SK-N-SH (cell line): ENCODE data around the gene SLC66A1. TPM values are rescaled to one million over a fixed set of nuclear protein-coding genes. Genes with fewer than 3 reads are reported as not detected.

Experiments used
- CTCF ChIA-PET: fragments of 300-600, 350-600 bp; formaldehyde crosslinking; extraction: SDS; loops from one replicate; lab custom pipeline; 2021; lab: Yijun Ruan, JAX
- POLR2A ChIA-PET: fragments of 350-600 bp; sonication (Branson Sonifier 250); formaldehyde crosslinking; extraction: SDS; loops from one replicate; lab custom pipeline; 2020; ENCODE audit warnings: antibody characterized with exemption, inconsistent platforms; lab: Yijun Ruan, JAX
- DNase-seq: peaks from one replicate; pipeline ENCODE4 v3.0.0; 2012
- H2AFZ ChIP-seq: fragments of 200-600 bp; sonication (generic); 2 replicates; pipeline ENCODE4 v1.8.1; 2016; ENCODE audit warnings: antibody characterized with exemption, mild to moderate bottlenecking, low read depth
- H3F3A ChIP-seq: fragments of 200-600 bp; sonication (generic); replicated peaks from 2 replicates; pipeline ENCODE3; 2016; ENCODE audit warnings: antibody characterized with exemption, mild to moderate bottlenecking; ENCODE audit not compliant: insufficient read depth
- H3K27ac ChIP-seq, 2 experiments: fragments of 200-500 bp in 1 of 2; fragments of 200-600 bp in 1 of 2; sonication (Bioruptor generic) in 1 of 2; sonication (generic), shearing (Covaris generic) in 1 of 2; 2 replicates each; pipeline versions ENCODE4 v1.5.1 to v1.6.1; 2014 to 2016; ENCODE audit warnings: low read depth in 2 of 2, inconsistent platforms in 1 of 2, low read length in 1 of 2, mild to moderate bottlenecking in 1 of 2, mixed read lengths in 1 of 2
- H3K27me3 ChIP-seq: fragments of 200-600 bp; sonication (generic), shearing (Covaris generic); 2 replicates; pipeline ENCODE4 v1.6.1; 2016; ENCODE audit warnings: mixed run types; ENCODE audit not compliant: insufficient read depth
- H3K36me3 ChIP-seq, 2 experiments: fragments of 200-500 bp in 1 of 2; fragments of 200-600 bp in 1 of 2; sonication (Bioruptor generic) in 1 of 2; sonication (generic) in 1 of 2; replicated peaks in 1 of 2; 2 replicates each; pipeline versions ENCODE3 to v1.5.1; 2014 to 2016; ENCODE audit warnings: low read length in 1 of 2, mild to moderate bottlenecking in 1 of 2; ENCODE audit not compliant: insufficient read depth in 2 of 2, control insufficient read depth in 1 of 2
- H3K4me1 ChIP-seq, 2 experiments: fragments of 200-500 bp in 1 of 2; fragments of 200-600 bp in 1 of 2; sonication (Bioruptor generic) in 1 of 2; sonication (generic), shearing (Covaris generic) in 1 of 2; 2 replicates each; pipeline versions ENCODE4 v1.5.1 to v1.6.1; 2014 to 2016; ENCODE audit warnings: low read depth in 1 of 2, low read length in 1 of 2, mixed run types in 1 of 2; ENCODE audit not compliant: insufficient read depth in 2 of 2, control insufficient read depth in 1 of 2
- H3K4me2 ChIP-seq: fragments of 200-600 bp; sonication (generic), shearing (Covaris generic); 2 replicates; pipeline ENCODE4 v1.6.1; 2017; ENCODE audit warnings: mixed run types
- H3K4me3 ChIP-seq, 2 experiments: fragments of 200-500 bp in 1 of 2; fragments of 200-600 bp in 1 of 2; sonication (Bioruptor generic) in 1 of 2; sonication (generic), shearing (Covaris generic) in 1 of 2; 2 replicates each; pipeline versions ENCODE4 v1.5.1 to v1.8.1; 2014 to 2016; ENCODE audit warnings: low read depth in 2 of 2, inconsistent platforms in 1 of 2, low read length in 1 of 2, mild to moderate bottlenecking in 1 of 2, mixed read lengths in 1 of 2, moderate library complexity in 1 of 2
- H3K79me2 ChIP-seq: fragments of 200-600 bp; sonication (generic); 2 replicates; pipeline ENCODE4 v1.8.1; 2017; ENCODE audit warnings: mild to moderate bottlenecking; ENCODE audit not compliant: insufficient read depth
- H3K9ac ChIP-seq: fragments of 200-600 bp; sonication (generic); 2 replicates; pipeline ENCODE4 v1.6.1; 2017; ENCODE audit warnings: mixed run types
- H3K9me2 ChIP-seq: fragments of 200-600 bp; sonication (generic); 2 replicates; pipeline ENCODE4 v1.6.1; 2017; ENCODE audit warnings: mixed run types
- H3K9me3 ChIP-seq: fragments of 200-600 bp; sonication (generic); 2 replicates; pipeline ENCODE4 v1.6.1; 2017; ENCODE audit warnings: mixed run types, mild to moderate bottlenecking, moderate library complexity
- H4K20me1 ChIP-seq: fragments of 200-600 bp; sonication (generic); 2 replicates; pipeline ENCODE4 v1.6.1; 2017; ENCODE audit warnings: mild to moderate bottlenecking, mixed run types; ENCODE audit not compliant: insufficient read depth
- ELF1 ChIP-seq: IDR thresholded peaks from 2 replicates; pipeline ENCODE4 v1.4.0; 2012
- EP300 ChIP-seq, 2 experiments: IDR thresholded peaks; 2 replicates each; pipeline versions ENCODE4 v1.4.0 to v1.6.1; 2012; ENCODE audit warnings: borderline replicate concordance in 1 of 2, low read depth in 1 of 2, low read length in 1 of 2
- EZH2phosphoT487 ChIP-seq: fragments of 200-600 bp; sonication (generic); IDR thresholded peaks from 2 replicates; pipeline ENCODE4 v1.6.1; 2017; ENCODE audit warnings: low read depth, mixed run types, mild to moderate bottlenecking, antibody characterized with exemption, moderate library complexity, borderline replicate concordance
- FOSL2 ChIP-seq: IDR thresholded peaks from 2 replicates; pipeline ENCODE4 v1.4.0; 2012; ENCODE audit warnings: low read depth, mild to moderate bottlenecking, moderate library complexity, borderline replicate concordance
- FOXM1 ChIP-seq: IDR thresholded peaks from 2 replicates; pipeline ENCODE4 v1.4.0; 2012; ENCODE audit warnings: low read depth, mild to moderate bottlenecking
- GATA2 ChIP-seq: sonication (generic); formaldehyde crosslinking; IDR thresholded peaks from 2 replicates; pipeline ENCODE4 v1.5.0; 2020; ENCODE audit warnings: mild to moderate bottlenecking, missing genetic modification reagents
- MEF2A ChIP-seq: IDR thresholded peaks from 2 replicates; pipeline ENCODE4 v1.4.0; 2012; ENCODE audit warnings: low read depth, borderline replicate concordance
- MXI1 ChIP-seq: IDR thresholded peaks from 2 replicates; pipeline ENCODE4 v1.6.1; 2012; ENCODE audit warnings: mild to moderate bottlenecking, low read depth, low read length, improper control_type of control experiment
- RAD21 ChIP-seq: IDR thresholded peaks from 2 replicates; pipeline ENCODE4 v1.6.1; 2012; ENCODE audit warnings: mild to moderate bottlenecking, low read length
- RCOR1 ChIP-seq: fragments of 150-350 bp; IDR thresholded peaks from 2 replicates; pipeline ENCODE4 v1.6.1; 2017; ENCODE audit warnings: antibody characterized with exemption, low read length
- RXRA ChIP-seq: IDR thresholded peaks from 2 replicates; pipeline ENCODE4 v1.4.0; 2012; ENCODE audit warnings: low read depth, mild to moderate bottlenecking, borderline replicate concordance
- SIN3A ChIP-seq: IDR thresholded peaks from 2 replicates; pipeline ENCODE4 v1.6.1; 2012; ENCODE audit warnings: low read depth, mild to moderate bottlenecking, low read length, moderate library complexity, borderline replicate concordance
- SMC3 ChIP-seq: IDR thresholded peaks from 2 replicates; pipeline ENCODE4 v1.6.1; 2012; ENCODE audit warnings: low read depth, low read length, improper control_type of control experiment
- TAF1 ChIP-seq: IDR thresholded peaks from 2 replicates; pipeline ENCODE4 v1.6.1; 2012; ENCODE audit warnings: low read depth, mild to moderate bottlenecking, low read length, moderate library complexity, borderline replicate concordance
- TEAD4 ChIP-seq: IDR thresholded peaks from 2 replicates; pipeline ENCODE4 v1.4.0; 2012; ENCODE audit warnings: mild to moderate bottlenecking, borderline replicate concordance; ENCODE audit not compliant: insufficient read depth
- USF2 ChIP-seq: fragments of 150-350 bp; IDR thresholded peaks from 2 replicates; pipeline ENCODE4 v1.6.1; 2017; ENCODE audit warnings: antibody characterized with exemption, low read length, low read depth, borderline replicate concordance
- YY1 ChIP-seq: IDR thresholded peaks from 2 replicates; pipeline ENCODE4 v1.4.0; 2012; ENCODE audit warnings: low read depth, mild to moderate bottlenecking
- ZBTB33 ChIP-seq: IDR thresholded peaks from 2 replicates; pipeline ENCODE4 v1.4.0; 2012; ENCODE audit warnings: low read depth, borderline replicate concordance
- WGBS: methylation state at CpG from one replicate; pipeline ENCODE4 v1.1.6; 2017; ENCODE audit warnings: low lambda C conversion rate; 5-methylcytosine and 5-hydroxymethylcytosine counted together
- polyA plus RNA-seq, 3 experiments: library from polyadenylated mRNA; depleted of rRNA; stranded (reverse); fragments of >200 nt; gene quantifications; 2 replicates each; pipeline ENCODE4 v1.2.3, GENCODE V29; 2012
- TF ChIP-seq, protein P1 (sequence below): IDR thresholded peaks from 2 replicates; pipeline ENCODE4; 2012
- TF ChIP-seq, protein P2 (sequence below): IDR thresholded peaks from 2 replicates; pipeline ENCODE4 v1.4.0; 2012; ENCODE audit warnings: low read depth, borderline replicate concordance
- TF ChIP-seq, protein P3 (sequence below): IDR thresholded peaks from 2 replicates; pipeline ENCODE4 v1.4.0; 2012; ENCODE audit warnings: low read depth

Gene SLC66A1
- polyA plus RNA-seq, 1 of the 3 experiments (the other 2 are of a cell fraction), result 16.9 TPM

- H2AFZ ChIP-seq, result no peak overlapping the region
- H4K20me1 ChIP-seq, result no peaks in the 10 kb centered on the region
- H3K9me2 ChIP-seq, result no peaks in the 10 kb centered on the region
- peaks cover 0 to 10% of the 10 kb centered on the region in 2 experiments for H3K36me3 ChIP-seq
- ChIA-PET POLR2A (interaction anchor here (1.6 kb wide), 1 partner anchor 15 kb away, joined by 4 read pairs; the partner anchor contains the start of genes AKR7A2 and SLC66A1), CTCF (interaction anchor here (2.0 kb wide), 1 partner anchor 14 kb away, joined by 7 read pairs; no protein-coding TSS in a partner anchor)
- no peak overlapping the region for H3K4me3 ChIP-seq
- H3K9ac ChIP-seq, result no peak overlapping the region
- H3K4me1 ChIP-seq, result peaks cover 0 to 4% of the 10 kb centered on the region in 2 experiments; a peak in 1 of 4 replicates
- H3K27me3 ChIP-seq, result no peaks in the 10 kb centered on the region
- 82% methylated on average over 9 of the region's 16 CpGs for WGBS
- no peaks in the 10 kb centered on the region for H3K9me3 ChIP-seq
- no peak overlapping the region for H3K4me2 ChIP-seq
- DNase-seq, result no peak
- TF ChIP-seq ZBTB33, result no peak
- no peak for TF ChIP-seq TAF1
- TF ChIP-seq ELF1, result no peak
- no peak for TF ChIP-seq GATA2
- no peak for TF ChIP-seq SIN3A
- no peak for TF ChIP-seq MEF2A
- TF ChIP-seq EP300 (IDR thresholded peaks at IDR 0.05; ENCODE audit: borderline replicate concordance in 1 of 2, low read depth in 1 of 2, low read length in 1 of 2), result no peak
- TF ChIP-seq FOSL2, result no peak
- TF ChIP-seq YY1, result no peak
- no peak for TF ChIP-seq FOXM1
- TF ChIP-seq, protein P1, sequence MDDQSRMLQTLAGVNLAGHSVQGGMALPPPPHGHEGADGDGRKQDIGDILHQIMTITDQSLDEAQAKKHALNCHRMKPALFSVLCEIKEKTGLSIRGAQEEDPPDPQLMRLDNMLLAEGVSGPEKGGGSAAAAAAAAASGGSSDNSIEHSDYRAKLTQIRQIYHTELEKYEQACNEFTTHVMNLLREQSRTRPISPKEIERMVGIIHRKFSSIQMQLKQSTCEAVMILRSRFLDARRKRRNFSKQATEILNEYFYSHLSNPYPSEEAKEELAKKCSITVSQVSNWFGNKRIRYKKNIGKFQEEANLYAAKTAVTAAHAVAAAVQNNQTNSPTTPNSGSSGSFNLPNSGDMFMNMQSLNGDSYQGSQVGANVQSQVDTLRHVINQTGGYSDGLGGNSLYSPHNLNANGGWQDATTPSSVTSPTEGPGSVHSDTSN, result no peak
- TF ChIP-seq MXI1, result no peak
- TF ChIP-seq RCOR1, result no peak
- TF ChIP-seq, protein P2, sequence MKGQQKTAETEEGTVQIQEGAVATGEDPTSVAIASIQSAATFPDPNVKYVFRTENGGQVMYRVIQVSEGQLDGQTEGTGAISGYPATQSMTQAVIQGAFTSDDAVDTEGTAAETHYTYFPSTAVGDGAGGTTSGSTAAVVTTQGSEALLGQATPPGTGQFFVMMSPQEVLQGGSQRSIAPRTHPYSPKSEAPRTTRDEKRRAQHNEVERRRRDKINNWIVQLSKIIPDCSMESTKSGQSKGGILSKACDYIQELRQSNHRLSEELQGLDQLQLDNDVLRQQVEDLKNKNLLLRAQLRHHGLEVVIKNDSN, result no peak
- no peaks in the 10 kb centered on the region for H3K79me2 ChIP-seq
- H3K27ac ChIP-seq, result no peak overlapping the region
- H3F3A ChIP-seq, result no peaks in the 10 kb centered on the region
Observed at GRCh38 chr1:19327301-19327700, 15.2 kb downstream of the SLC66A1 start.

DNA sequence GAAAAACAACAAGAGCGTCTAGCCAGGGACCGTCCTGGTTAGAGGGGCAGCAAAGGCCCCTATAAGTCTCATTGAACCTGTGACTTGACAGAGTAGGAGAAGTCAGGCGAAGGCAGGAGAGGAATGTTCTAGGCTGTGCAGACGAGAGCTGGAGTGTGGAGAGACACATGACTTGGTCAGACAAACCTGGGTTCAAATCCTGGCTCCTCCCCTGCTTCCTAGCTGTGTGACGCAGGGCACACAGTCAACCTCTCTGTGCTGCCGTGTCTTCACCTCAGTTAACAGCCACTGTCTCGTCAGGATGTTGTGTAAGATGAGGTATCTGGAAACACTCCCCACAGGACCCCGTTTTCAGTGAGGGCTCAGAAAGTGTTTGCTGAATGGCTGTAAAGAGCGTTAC lies 15.6 kb downstream of the SLC66A1 start:
- CTCF ChIA-PET, result interaction anchor here (1.2 to 2.0 kb wide), 2 partner anchors 13 to 17 kb away, joined by 3 to 7 read pairs; no protein-coding TSS in a partner anchor
- no peaks in the 10 kb centered on the region for H3K9me3 ChIP-seq
- WGBS, result 100% methylated on average over 4 of the region's 9 CpGs
- H4K20me1 ChIP-seq, result no peaks in the 10 kb centered on the region
- POLR2A ChIA-PET, result interaction anchor here (1.6 kb wide), 1 partner anchor 16 kb away, joined by 4 read pairs; the partner anchor contains the start of genes AKR7A2 and SLC66A1
- H3K27ac ChIP-seq, result no peak overlapping the region
- no peaks in the 10 kb centered on the region for H3F3A ChIP-seq
- no peak overlapping the region for H3K4me3 ChIP-seq
- H3K4me1 ChIP-seq, result peaks cover 0 to 4% of the 10 kb centered on the region in 2 experiments; a peak in 1 of 4 replicates
- no peaks in the 10 kb centered on the region for H3K9me2 ChIP-seq
- no peaks in the 10 kb centered on the region for H3K27me3 ChIP-seq
- no peak overlapping the region for H3K9ac ChIP-seq
- H3K4me2 ChIP-seq, result no peak overlapping the region
- H2AFZ ChIP-seq, result no peak overlapping the region
- H3K36me3 ChIP-seq, result peaks cover 0 to 10% of the 10 kb centered on the region in 2 experiments
- no peaks in the 10 kb centered on the region for H3K79me2 ChIP-seq
- DNase-seq, result no peak
- TF ChIP-seq SMC3 (no peak), MEF2A (no peak), RAD21 (no peak), RXRA (no peak), USF2 (no peak), MXI1 (no peak), TEAD4 (no peak), EZH2phosphoT487 (no peak), TAF1 (no peak), EP300 (IDR thresholded peaks at IDR 0.05; ENCODE audit: borderline replicate concordance in 1 of 2, low read depth in 1 of 2, low read length in 1 of 2) (no peak), YY1 (no peak), FOXM1 (no peak)
- TF ChIP-seq, protein P3, sequence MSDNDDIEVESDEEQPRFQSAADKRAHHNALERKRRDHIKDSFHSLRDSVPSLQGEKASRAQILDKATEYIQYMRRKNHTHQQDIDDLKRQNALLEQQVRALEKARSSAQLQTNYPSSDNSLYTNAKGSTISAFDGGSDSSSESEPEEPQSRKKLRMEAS, result no peak
